ENCODE results near the gene DDR1. TPM values are rescaled to one million over a fixed set of nuclear protein-coding genes. Genes with fewer than 3 reads are reported as not detected.
"Not testable (repeated sequence)": the region's sequence is repeated elsewhere in the genome, so short reads cannot be mapped to it uniquely, and the experiment has no call there.

The DDR1 gene
- total RNA-seq, 1 experiment from 2014 or later = 258 TPM

- Histone ChIP-seq H3K27me3 (ENCODE audit: insufficient read depth, low read length) (no peaks in the 10 kb centered on the region), H3T11ph (ENCODE audit: low read length) (no peak overlapping the region), H2BK120ac (ENCODE audit: low read depth, low read length, poor library complexity, severe bottlenecking) (no peak overlapping the region), H3K27ac (ENCODE audit: insufficient read length, low read depth, low read length) (no peak overlapping the region), H3K9ac (ENCODE audit: extremely low read depth, insufficient read length, low read length) (peak overlapping the region; percentile 95), H4K8ac (replicated peaks; ENCODE audit: insufficient read length, low read depth, low read length) (no peak overlapping the region), H2BK12ac (ENCODE audit: insufficient read length, low read depth, low read length) (no peak overlapping the region), H2AFZ (ENCODE audit: low read length) (no peak overlapping the region), H3K79me2 (ENCODE audit: insufficient read depth, low read length) (peaks cover 2% of the 10 kb centered on the region; the same call in 1 of the 2 replicates), H3K23ac (ENCODE audit: insufficient read length, low read depth, low read length) (no peak overlapping the region), H4K91ac (ENCODE audit: insufficient read length, low read depth, low read length) (no peak overlapping the region), H3K4me2 (ENCODE audit: insufficient read depth, insufficient read length, low read length) (peak overlapping the region; percentile 100), H3K79me1 (ENCODE audit: insufficient read depth, low read depth, low read length, poor library complexity, severe bottlenecking) (no peaks in the 10 kb centered on the region), H3K56ac (ENCODE audit: insufficient read length, low read depth, low read length) (no peak overlapping the region), H2BK5ac (ENCODE audit: insufficient read length, low read length) (no peak overlapping the region), H4K20me1 (ENCODE audit: control insufficient read depth, insufficient read depth, insufficient read length) (no peaks in the 10 kb centered on the region), H3K14ac (ENCODE audit: insufficient read depth, low read length) (no peak overlapping the region), H4K5ac (ENCODE audit: insufficient read length, low read depth, low read length) (no peak overlapping the region), H3K4ac (ENCODE audit: low read depth, low read length) (no peak overlapping the region), H2BK20ac (ENCODE audit: low read depth, low read length, poor library complexity, severe bottlenecking) (no peak overlapping the region), H3K23me2 (ENCODE audit: insufficient read length, low read depth, low read length, poor library complexity, severe bottlenecking) (peaks cover 9% of the 10 kb centered on the region), H2AK5ac (ENCODE audit: insufficient read length, low read length) (no peak overlapping the region), H3K18ac (ENCODE audit: insufficient read length, low read depth, low read length) (no peak overlapping the region), H3K9me3 (ENCODE audit: control insufficient read depth, low read depth, low read length) (no peaks in the 10 kb centered on the region), H2BK15ac (ENCODE audit: low read depth, low read length) (no peak overlapping the region), H3K4me1 (ENCODE audit: insufficient read depth, low read length) (peaks cover 4% of the 10 kb centered on the region; the same call in 1 of the 2 replicates)
- Mint-ChIP-seq H3K27me3 (ENCODE audit: low read depth) (no peaks in the 10 kb centered on the region; the same call in 1 of the 2 replicates), H3K9me3 (no peaks in the 10 kb centered on the region), H3K27ac (peak overlapping the region in 1 of 3 experiments; percentile 5; a peak in 1 of 7 replicates), H3K4me1 (peaks cover 22 to 30% of the 10 kb centered on the region in 2 experiments), H3K4me3 (peak overlapping the region; percentile 99 to 100), H3K36me3 (ENCODE audit: insufficient read depth in 1 of 3, low read depth in 3 of 3) (peaks cover 26 to 45% (median 45%) of the 10 kb centered on the region in 3 experiments)
- no peak for TF ChIP-seq CTCF (conservative IDR thresholded peaks at IDR 0.05)
- no CpG with 5 or more reads among the region's 2 CpGs for WGBS (ENCODE audit: extremely low coverage, insufficient read length, low lambda C conversion rate)
- no peak for DNase-seq
These were observed 24.4 kb downstream of the DDR1 start for GRCh38 chr6:30908700-30909099.

- H3K18ac ChIP-seq (ENCODE audit: insufficient read length, low read depth, low read length); H3K56ac ChIP-seq (ENCODE audit: insufficient read length, low read depth, low read length); H3K27ac Mint-ChIP-seq; H3K4me2 ChIP-seq (ENCODE audit: insufficient read depth, insufficient read length, low read length); H3K27ac ChIP-seq (ENCODE audit: insufficient read length, low read depth, low read length); H4K20me1 ChIP-seq (ENCODE audit: control insufficient read depth, insufficient read depth, insufficient read length); H3K4ac ChIP-seq (ENCODE audit: low read depth, low read length); H2BK15ac ChIP-seq (ENCODE audit: low read depth, low read length); H4K5ac ChIP-seq (ENCODE audit: insufficient read length, low read depth, low read length); H3K27me3 Mint-ChIP-seq (ENCODE audit: low read depth); H4K91ac ChIP-seq (ENCODE audit: insufficient read length, low read depth, low read length); H4K8ac ChIP-seq (replicated peaks; ENCODE audit: insufficient read length, low read depth, low read length); H3K14ac ChIP-seq (ENCODE audit: insufficient read depth, low read length); H2BK20ac ChIP-seq (ENCODE audit: low read depth, low read length, poor library complexity, severe bottlenecking); H3K23ac ChIP-seq (ENCODE audit: insufficient read length, low read depth, low read length); H3K79me2 ChIP-seq (ENCODE audit: insufficient read depth, low read length); H2AFZ ChIP-seq (ENCODE audit: low read length); H3K9me3 Mint-ChIP-seq; H2BK12ac ChIP-seq (ENCODE audit: insufficient read length, low read depth, low read length); H3T11ph ChIP-seq (ENCODE audit: low read length); H3K79me1 ChIP-seq (ENCODE audit: insufficient read depth, low read depth, low read length, poor library complexity, severe bottlenecking); H3K9me3 ChIP-seq (ENCODE audit: control insufficient read depth, low read depth, low read length); H3K9ac ChIP-seq (ENCODE audit: extremely low read depth, insufficient read length, low read length); H3K4me1 ChIP-seq (ENCODE audit: insufficient read depth, low read length); H3K27me3 ChIP-seq (ENCODE audit: insufficient read depth, low read length); DNase-seq; H2BK120ac ChIP-seq (ENCODE audit: low read depth, low read length, poor library complexity, severe bottlenecking); H2AK5ac ChIP-seq (ENCODE audit: insufficient read length, low read length); H2BK5ac ChIP-seq (ENCODE audit: insufficient read length, low read length): not testable (repeated sequence)
- Mint-ChIP-seq H3K36me3 (ENCODE audit: insufficient read depth in 1 of 3, low read depth in 3 of 3) (peaks cover 26 to 47% (median 45%) of the 10 kb centered on the region in 3 experiments), H3K4me1 (peaks cover 32 to 42% of the 10 kb centered on the region in 2 experiments), H3K4me3 (peak overlapping the region in 1 of 2 experiments; percentile 19; a peak in 2 of 5 replicates)
- peaks cover 17% of the 10 kb centered on the region for H3K23me2 ChIP-seq (ENCODE audit: insufficient read length, low read depth, low read length, poor library complexity, severe bottlenecking)
- no CpG with 5 or more reads among the region's 12 CpGs for WGBS (ENCODE audit: extremely low coverage, insufficient read length, low lambda C conversion rate)
These were observed 26.2 kb downstream of the DDR1 start for GRCh38 chr6:30910473-30910872.

All from H9 (cell line).